Smooth muscle cell (in vitro differentiated cells): ENCODE measurements around the gene CACNA2D2. TPM values are rescaled to one million over a fixed set of nuclear protein-coding genes. Genes with fewer than 3 reads are reported as not detected.

Experiments
- DNase-seq: peaks from one replicate; lab custom pipeline; 2025; ENCODE audit not compliant: unreplicated experiment; lab: John Stamatoyannopoulos, UW
- H2AFZ ChIP-seq: fragments of 200-600 bp; sonication (generic); 2 replicates; pipeline ENCODE4 v1.6.0; 2016; ENCODE audit warnings: antibody characterized with exemption, low read depth, mild to moderate bottlenecking
- H3F3A ChIP-seq: fragments of 200-600 bp; sonication (generic); 2 replicates; pipeline ENCODE4 v1.6.0; 2017; ENCODE audit warnings: antibody characterized with exemption, low read depth
- H3K27ac ChIP-seq: fragments of 200-600 bp; sonication (generic); 2 replicates; pipeline ENCODE4 v1.5.1; 2016; ENCODE audit warnings: low read depth, mild to moderate bottlenecking
- H3K27me3 ChIP-seq: fragments of 200-600 bp; sonication (generic); 2 replicates; pipeline ENCODE4 v1.6.1; 2016; ENCODE audit warnings: low read depth, mild to moderate bottlenecking
- H3K36me3 ChIP-seq: fragments of 200-600 bp; sonication (generic); 2 replicates; pipeline ENCODE4 v1.5.1; 2016; ENCODE audit warnings: low read depth
- H3K4me1 ChIP-seq: fragments of 200-600 bp; sonication (generic); 2 replicates; pipeline ENCODE4 v1.5.1; 2016; ENCODE audit warnings: low read depth
- H3K4me2 ChIP-seq: fragments of 200-600 bp; sonication (generic); 2 replicates; pipeline ENCODE4 v1.6.0; 2016; ENCODE audit warnings: mild to moderate bottlenecking
- H3K4me3 ChIP-seq: fragments of 200-600 bp; sonication (generic); 2 replicates; pipeline ENCODE4 v1.5.1; 2016; ENCODE audit warnings: mild to moderate bottlenecking
- H3K79me2 ChIP-seq: fragments of 200-600 bp; sonication (generic); 2 replicates; pipeline ENCODE4 v1.6.0; 2016; ENCODE audit warnings: low read depth, mild to moderate bottlenecking
- H3K9ac ChIP-seq: fragments of 200-600 bp; sonication (generic); 2 replicates; pipeline ENCODE4 v1.6.0; 2016; ENCODE audit warnings: low read depth
- H3K9me3 ChIP-seq: fragments of 200-600 bp; sonication (generic); replicated peaks from 2 replicates; pipeline ENCODE4 v1.5.1; 2016; ENCODE audit warnings: low read depth
- H4K20me1 ChIP-seq: fragments of 200-600 bp; sonication (generic); 2 replicates; pipeline ENCODE4 v1.6.0; 2016; ENCODE audit warnings: low read depth
- CTCF ChIP-seq: fragments of 200-600 bp; sonication (generic); IDR thresholded peaks from 2 replicates; pipeline ENCODE4 v1.5.1; 2017; ENCODE audit warnings: borderline replicate concordance, mild to moderate bottlenecking, antibody characterized with exemption; ENCODE audit not compliant: insufficient read depth, poor library complexity, severe bottlenecking
- WGBS: methylation state at CpG from one replicate; pipeline ENCODE4 v1.1.7; 2016; ENCODE audit warnings: low lambda C conversion rate; 5-methylcytosine and 5-hydroxymethylcytosine counted together
- polyA plus RNA-seq: library from polyadenylated mRNA; unstranded; fragments of >200 nt; fragmentation: Nextera tagmentation; extraction: Ambion mirVana; gene quantifications from 2 replicates; pipeline ENCODE4 v1.2.1, GENCODE V29; 2016
- total RNA-seq: library from RNA; depleted of rRNA; stranded (reverse); fragments of >200 nt; gene quantifications from 2 replicates; pipeline ENCODE4 v1.2.3, GENCODE V29; 2014

CACNA2D2 gene
- total and polyA plus RNA-seq, 2 experiments from 2014 or later = 0.27 to 0.51 TPM

GRCh38 chr3:50509715-50510114, 6.3 kb upstream of the CACNA2D2 start:
- Histone ChIP-seq H3K4me1 (no peaks in the 10 kb centered on the region), H3K9ac (no peak overlapping the region), H3K4me2 (no peak overlapping the region), H3K36me3 (no peaks in the 10 kb centered on the region), H3K4me3 (no peak overlapping the region), H4K20me1 (no peaks in the 10 kb centered on the region), H2AFZ (no peak overlapping the region), H3K9me3 (no peaks in the 10 kb centered on the region), H3K27ac (no peak overlapping the region), H3F3A (no peaks in the 10 kb centered on the region), H3K79me2 (no peaks in the 10 kb centered on the region), H3K27me3 (peaks cover 7% of the 10 kb centered on the region)
- no peak for DNase-seq
- 71% methylated on average over 5 of the region's 5 CpGs for WGBS
- TF ChIP-seq CTCF = no peak

- no peak overlapping the region for H2AFZ ChIP-seq
- no peak overlapping the region for H3K4me2 ChIP-seq
- peaks cover 2% of the 10 kb centered on the region for H3K4me1 ChIP-seq
- no peaks in the 10 kb centered on the region for H3K9me3 ChIP-seq
- no peak overlapping the region for H3K9ac ChIP-seq
- H3K36me3 ChIP-seq = no peaks in the 10 kb centered on the region
- no peak overlapping the region for H3K27ac ChIP-seq
- H4K20me1 ChIP-seq = no peaks in the 10 kb centered on the region
- no peak for TF ChIP-seq CTCF
- WGBS = 89% methylated on average over 1 of the region's 1 CpG
- no peak for DNase-seq
- no peaks in the 10 kb centered on the region for H3K79me2 ChIP-seq
- no peak overlapping the region for H3K4me3 ChIP-seq
- H3K27me3 ChIP-seq = peaks cover 7% of the 10 kb centered on the region
- no peaks in the 10 kb centered on the region for H3F3A ChIP-seq
These were observed 5.4 kb upstream of the CACNA2D2 start for GRCh38 chr3:50508821-50509220.

GRCh38 chr3:50506169-50506568, 2.7 kb upstream of the CACNA2D2 start:
- no peaks in the 10 kb centered on the region for H3K36me3 ChIP-seq
- no peaks in the 10 kb centered on the region for H3F3A ChIP-seq
- H3K9ac ChIP-seq = no peak overlapping the region
- 73% methylated on average over 4 of the region's 4 CpGs for WGBS
- no peak for TF ChIP-seq CTCF
- no peak overlapping the region for H3K4me2 ChIP-seq
- no peak overlapping the region for H3K27ac ChIP-seq
- peaks cover 25% of the 10 kb centered on the region for H3K27me3 ChIP-seq
- H4K20me1 ChIP-seq = no peaks in the 10 kb centered on the region
- no peaks in the 10 kb centered on the region for H3K9me3 ChIP-seq
- DNase-seq = no peak
- H3K4me3 ChIP-seq = no peak overlapping the region
- H3K79me2 ChIP-seq = no peaks in the 10 kb centered on the region
- H2AFZ ChIP-seq = no peak overlapping the region
- H3K4me1 ChIP-seq = peaks cover 4% of the 10 kb centered on the region

- H3K79me2 ChIP-seq = no peaks in the 10 kb centered on the region
- no peaks in the 10 kb centered on the region for H3F3A ChIP-seq
- no peaks in the 10 kb centered on the region for H3K9me3 ChIP-seq
- no peaks in the 10 kb centered on the region for H3K36me3 ChIP-seq
- no peak overlapping the region for H3K27ac ChIP-seq
- no peak for DNase-seq
- H2AFZ ChIP-seq = no peak overlapping the region
- no peaks in the 10 kb centered on the region for H4K20me1 ChIP-seq
- peaks cover 4% of the 10 kb centered on the region for H3K4me1 ChIP-seq
- H3K27me3 ChIP-seq = peaks cover 38% of the 10 kb centered on the region
- 96% methylated on average over 2 of the region's 2 CpGs for WGBS
- no peak overlapping the region for H3K4me3 ChIP-seq
- H3K9ac ChIP-seq = no peak overlapping the region
- TF ChIP-seq CTCF = no peak
- no peak overlapping the region for H3K4me2 ChIP-seq
These were observed 1.2 kb upstream of the CACNA2D2 start for GRCh38 chr3:50504681-50505080.
